ENCODE measurements around the gene RASA3. TPM values are rescaled to one million over a fixed set of nuclear protein-coding genes. Genes with fewer than 3 reads are reported as not detected.

Gene RASA3
- polyA plus RNA-seq, 1 experiment: 31.4 TPM

DNA sequence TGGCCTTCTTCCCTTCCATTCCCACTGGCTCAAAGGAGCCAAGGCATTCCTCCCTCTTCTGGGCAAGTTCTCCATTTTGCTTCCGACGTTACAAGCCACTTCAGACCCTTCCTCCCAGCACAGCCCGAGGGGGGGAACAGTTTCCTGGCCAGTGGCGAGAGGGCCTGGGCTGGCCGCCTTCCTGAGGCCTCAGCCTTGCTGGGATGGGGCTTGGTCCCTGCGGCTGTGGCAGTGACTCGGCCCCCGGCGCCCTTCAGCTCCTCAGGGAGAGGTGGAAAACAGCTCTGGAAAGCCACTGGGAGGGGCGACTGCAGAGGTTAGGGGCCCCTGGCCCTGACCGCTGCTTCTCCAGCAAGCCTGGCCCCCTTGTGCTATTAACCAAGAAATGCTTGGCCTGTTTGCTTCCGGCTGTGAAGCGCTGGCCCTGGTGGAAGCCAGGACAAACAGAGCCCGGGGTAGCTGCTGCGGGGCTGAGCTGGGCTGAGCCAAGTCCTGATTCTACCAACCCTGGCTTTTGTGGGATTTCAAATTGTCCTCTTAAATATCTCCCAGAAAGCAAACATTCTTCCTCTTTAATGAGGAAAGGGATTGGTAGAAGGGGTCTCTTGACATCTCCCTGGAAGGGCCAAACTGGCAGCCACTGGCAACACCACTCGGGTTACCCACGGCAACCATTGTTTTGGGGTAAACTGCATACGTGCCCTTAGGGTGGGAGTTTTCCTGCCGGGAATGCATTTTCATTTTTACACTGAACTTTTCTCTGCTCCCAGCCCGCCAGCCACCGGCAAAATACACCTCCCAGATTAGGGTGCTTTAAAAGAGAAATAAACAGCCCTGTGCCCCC is 197.2 kb downstream of the RASA3 start:
- no peak for DNase-seq (ENCODE audit: low read depth)
- Histone ChIP-seq H3K4me3 (ENCODE audit: low read depth, low read length) (no peak overlapping the region), H3K36me3 (ENCODE audit: control insufficient read depth, insufficient read depth, low read length) (no peaks in the 10 kb centered on the region), H3K27me3 (ENCODE audit: control insufficient read depth, insufficient read depth, low read length) (no peaks in the 10 kb centered on the region)
- POLR2A ChIA-PET: no interaction called here
- TF ChIP-seq, protein P1, sequence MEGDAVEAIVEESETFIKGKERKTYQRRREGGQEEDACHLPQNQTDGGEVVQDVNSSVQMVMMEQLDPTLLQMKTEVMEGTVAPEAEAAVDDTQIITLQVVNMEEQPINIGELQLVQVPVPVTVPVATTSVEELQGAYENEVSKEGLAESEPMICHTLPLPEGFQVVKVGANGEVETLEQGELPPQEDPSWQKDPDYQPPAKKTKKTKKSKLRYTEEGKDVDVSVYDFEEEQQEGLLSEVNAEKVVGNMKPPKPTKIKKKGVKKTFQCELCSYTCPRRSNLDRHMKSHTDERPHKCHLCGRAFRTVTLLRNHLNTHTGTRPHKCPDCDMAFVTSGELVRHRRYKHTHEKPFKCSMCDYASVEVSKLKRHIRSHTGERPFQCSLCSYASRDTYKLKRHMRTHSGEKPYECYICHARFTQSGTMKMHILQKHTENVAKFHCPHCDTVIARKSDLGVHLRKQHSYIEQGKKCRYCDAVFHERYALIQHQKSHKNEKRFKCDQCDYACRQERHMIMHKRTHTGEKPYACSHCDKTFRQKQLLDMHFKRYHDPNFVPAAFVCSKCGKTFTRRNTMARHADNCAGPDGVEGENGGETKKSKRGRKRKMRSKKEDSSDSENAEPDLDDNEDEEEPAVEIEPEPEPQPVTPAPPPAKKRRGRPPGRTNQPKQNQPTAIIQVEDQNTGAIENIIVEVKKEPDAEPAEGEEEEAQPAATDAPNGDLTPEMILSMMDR (IDR thresholded peaks at IDR 0.05; ENCODE audit: insufficient read depth, low read depth, low read length): no peak
- CTCF ChIA-PET: no interaction called here

DNA sequence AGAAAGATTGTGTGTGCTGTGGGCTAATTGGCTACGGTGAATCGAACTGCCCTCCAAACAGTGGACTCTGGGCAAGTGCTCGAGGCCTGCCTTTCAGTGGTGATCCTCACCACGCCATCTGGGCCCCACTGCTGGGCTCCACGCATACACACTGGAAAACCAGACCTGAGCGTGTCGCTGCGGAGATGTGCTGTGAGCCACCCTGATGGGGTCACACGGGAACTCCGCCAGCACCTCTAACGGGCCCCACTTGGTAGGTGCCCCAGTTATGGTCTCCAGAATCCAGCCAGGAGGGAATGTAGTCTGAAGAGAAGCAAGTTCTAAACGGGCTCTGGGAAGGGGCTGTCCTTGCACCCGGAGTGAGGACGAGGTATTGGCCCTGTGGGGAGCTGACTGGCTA is 197.8 kb downstream of the RASA3 start:
- TF ChIP-seq, protein P1 (IDR thresholded peaks at IDR 0.05; ENCODE audit: insufficient read depth, low read depth, low read length): no peak
- H3K4me3 ChIP-seq (ENCODE audit: low read depth, low read length): no peak overlapping the region
- H3K27me3 ChIP-seq (ENCODE audit: control insufficient read depth, insufficient read depth, low read length): no peaks in the 10 kb centered on the region
- DNase-seq (ENCODE audit: low read depth): no peak
- no peaks in the 10 kb centered on the region for H3K36me3 ChIP-seq (ENCODE audit: control insufficient read depth, insufficient read depth, low read length)
- CTCF ChIA-PET: interaction anchor here (1.4 kb wide), 1 partner anchor 120 kb away, joined by 4 read pairs; no protein-coding TSS in a partner anchor
- POLR2A ChIA-PET: no interaction called here

DNA sequence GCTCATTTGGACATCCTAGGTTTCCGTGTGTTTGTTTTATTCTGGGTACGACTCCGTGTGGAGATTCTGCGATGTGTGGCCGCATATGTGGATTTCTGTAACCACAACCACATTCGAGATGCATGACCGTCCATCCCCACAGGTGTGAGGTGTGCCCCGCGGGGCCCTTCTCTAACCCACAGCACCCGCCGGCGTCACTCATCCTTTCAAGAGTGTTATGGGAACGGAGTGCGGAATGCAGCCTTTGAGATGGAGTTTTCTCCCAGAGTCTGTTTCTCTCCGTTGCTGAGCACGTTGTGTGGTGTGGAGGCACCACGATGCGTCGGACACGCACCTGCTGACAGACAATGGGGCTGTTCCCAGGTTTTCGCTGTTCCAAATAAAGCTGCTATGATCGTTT is 198.5 kb downstream of the RASA3 start:
- no peaks in the 10 kb centered on the region for H3K27me3 ChIP-seq (ENCODE audit: control insufficient read depth, insufficient read depth, low read length)
- TF ChIP-seq, protein P1 (IDR thresholded peaks at IDR 0.05; ENCODE audit: insufficient read depth, low read depth, low read length): no peak
- no peak overlapping the region for H3K4me3 ChIP-seq (ENCODE audit: low read depth, low read length)
- no peak for DNase-seq (ENCODE audit: low read depth)
- ChIA-PET CTCF (interaction anchor here (1.4 to 1.5 kb wide), 2 partner anchors 9 to 120 kb away, joined by 4 to 5 read pairs; no protein-coding TSS in a partner anchor), POLR2A (no interaction called here)
- H3K36me3 ChIP-seq (ENCODE audit: control insufficient read depth, insufficient read depth, low read length): no peaks in the 10 kb centered on the region

DNA sequence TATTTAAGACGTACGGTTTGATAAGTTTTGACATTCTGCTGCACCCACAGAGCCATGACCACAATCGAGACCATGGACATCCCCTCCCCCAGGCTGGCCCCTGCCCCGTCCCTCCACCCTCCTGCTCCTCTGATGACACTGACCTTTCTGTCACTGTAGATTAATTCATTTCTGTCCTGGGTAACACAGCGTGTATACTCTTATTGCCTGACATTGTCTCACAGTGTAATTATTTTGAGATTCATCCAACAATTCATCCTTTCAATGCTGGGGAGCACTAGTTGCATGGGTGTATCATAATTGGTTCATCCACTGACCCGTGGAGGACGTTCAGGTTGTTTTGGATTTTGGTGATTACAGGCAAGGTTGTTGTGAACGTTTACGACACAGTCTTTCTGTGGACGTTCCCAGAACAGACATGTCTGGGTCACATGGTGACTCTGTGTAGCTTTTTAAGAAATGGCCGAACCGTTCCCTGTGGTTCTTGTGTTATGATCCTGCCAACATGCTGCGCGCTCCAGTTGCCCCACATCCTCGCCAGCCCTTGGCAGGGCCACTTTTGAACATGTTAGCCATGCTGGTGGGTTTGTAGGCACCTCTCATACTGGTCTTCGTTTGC is 200.5 kb downstream of the RASA3 start:
- no peaks in the 10 kb centered on the region for H3K36me3 ChIP-seq (ENCODE audit: control insufficient read depth, insufficient read depth, low read length)
- no peak overlapping the region for H3K4me3 ChIP-seq (ENCODE audit: low read depth, low read length)
- CTCF ChIA-PET: interaction anchor here (0.6 to 1.9 kb wide), 3 partner anchors 15 to 115 kb away, joined by 3 to 10 read pairs (median 3); no protein-coding TSS in a partner anchor
- H3K27me3 ChIP-seq (ENCODE audit: control insufficient read depth, insufficient read depth, low read length): no peaks in the 10 kb centered on the region
- POLR2A ChIA-PET: no interaction called here
- no peak for DNase-seq (ENCODE audit: low read depth)
- TF ChIP-seq, protein P1 (IDR thresholded peaks at IDR 0.05; ENCODE audit: insufficient read depth, low read depth, low read length): no peak

Data from BJ (cell line).